DMS153 treated with DMSO at 0.1 percent for 48 hours (cell line): ENCODE measurements around the gene TRIM49C.
"Not testable (repeated sequence)": the region's sequence is repeated elsewhere in the genome, so short reads cannot be mapped to it uniquely, and the experiment has no call there.

Experiments used
- DNase-seq: peaks from one replicate; lab custom pipeline; 2025; ENCODE audit not compliant: unreplicated experiment; lab: John Stamatoyannopoulos, UW

TRIM49C gene

GRCh38 chr11:90030806-90031205 lies at the start of gene TRIM49C:
Gene TRIM49C, plus strand, starts transcription at chr11:90031106. Its CDS starts 4,106 bp downstream, at chr11:90035212.
- DNase-seq, result not testable (repeated sequence)

GRCh38 chr11:90024184-90024583 lies 6.7 kb upstream of the TRIM49C start:
- DNase-seq, result not testable (repeated sequence)

GRCh38 chr11:90051591-90052209 lies 20.8 kb downstream of the TRIM49C start:
- DNase-seq, result not testable (repeated sequence)

- DNase-seq, result not testable (repeated sequence)
Measured at GRCh38 chr11:90052311-90052710, 21.4 kb downstream of the TRIM49C start.

GRCh38 chr11:90053545-90053944 lies 22.6 kb downstream of the TRIM49C start:
- DNase-seq, result not testable (repeated sequence)

GRCh38 chr11:90085650-90086049 lies 54.7 kb downstream of the TRIM49C start, which contains the start of gene UBTFL1:
Gene UBTFL1, plus strand, starts transcription at chr11:90085950. Its CDS starts 0 bp downstream, at chr11:90085950.
- not testable (repeated sequence) for DNase-seq

GRCh38 chr11:90088731-90089130 lies 57.8 kb downstream of the TRIM49C start:
- not testable (repeated sequence) for DNase-seq
